ENCODE measurements around the gene TRIM62. TPM values are rescaled to one million over a fixed set of nuclear protein-coding genes. Genes with fewer than 3 reads are reported as not detected.

The TRIM62 gene
- total RNA-seq, 4 donors from 2014 or later, result 4.6 to 52.0 (median 5.8) TPM

GRCh38 chr1:33191731-33192275 is 10.0 kb upstream of the TRIM62 start:
- H3K9me3 ChIP-seq, result no peaks in the 10 kb centered on the region
- in situ Hi-C loops (cut with MboI; ENCODE audit: low pct_ligation_motif_present in 1 of 4, low pct_unique_long_range_greater_than_20kb in 1 of 4, low sequenced_read_pairs in 3 of 4), result no loop called here
- no peak for TF ChIP-seq EP300 (IDR thresholded peaks at IDR 0.05; ENCODE audit: low read depth)
- no peak for TF ChIP-seq POLR2AphosphoS5 (IDR thresholded peaks at IDR 0.05)
- no peak for TF ChIP-seq CTCF (IDR thresholded peaks at IDR 0.05)
- peaks cover 16% of the 10 kb centered on the region for H3K27me3 ChIP-seq
- intact Hi-C loops (cut with DNase I; ENCODE audit: low total_unique reads), result no loop called here
- no peak overlapping the region for H3K4me3 ChIP-seq
- 80 to 100% methylated on average over 1 to 2 of the region's 2 CpGs for WGBS, 2 donors (ENCODE audit: low coverage in 1 of 2)
- H3K27ac ChIP-seq, result no peak overlapping the region
- H3K36me3 ChIP-seq, result no peaks in the 10 kb centered on the region
- H3K4me1 ChIP-seq, result no peaks in the 10 kb centered on the region
- no peak for DNase-seq

GRCh38 chr1:33190701-33191100 is 8.9 kb upstream of the TRIM62 start:
- no peaks in the 10 kb centered on the region for H3K36me3 ChIP-seq
- peaks cover 16% of the 10 kb centered on the region for H3K27me3 ChIP-seq
- in situ Hi-C loops (cut with MboI; ENCODE audit: low pct_ligation_motif_present in 1 of 4, low pct_unique_long_range_greater_than_20kb in 1 of 4, low sequenced_read_pairs in 3 of 4) (no loop called here), intact Hi-C loops (cut with DNase I; ENCODE audit: low total_unique reads) (no loop called here)
- H3K4me1 ChIP-seq, result no peaks in the 10 kb centered on the region
- no peak for DNase-seq
- H3K9me3 ChIP-seq, result no peaks in the 10 kb centered on the region
- 65% methylated on average over 2 of the region's 2 CpGs; no CpG with 5 or more reads in 1 of the 2 donors for WGBS, 2 donors (ENCODE audit: low coverage in 1 of 2)
- no peak for TF ChIP-seq CTCF (IDR thresholded peaks at IDR 0.05)
- no peak for TF ChIP-seq POLR2AphosphoS5 (IDR thresholded peaks at IDR 0.05)
- no peak for TF ChIP-seq POLR2A (IDR thresholded peaks at IDR 0.05)
- no peak for TF ChIP-seq EP300 (IDR thresholded peaks at IDR 0.05; ENCODE audit: low read depth)
- H3K27ac ChIP-seq, result no peak overlapping the region
- H3K4me3 ChIP-seq, result no peak overlapping the region

- no peak for DNase-seq
- H3K4me3 ChIP-seq, result no peak overlapping the region
- in situ Hi-C loops (cut with MboI; ENCODE audit: low pct_ligation_motif_present in 1 of 4, low pct_unique_long_range_greater_than_20kb in 1 of 4, low sequenced_read_pairs in 3 of 4), result no loop called here
- H3K9me3 ChIP-seq, result no peaks in the 10 kb centered on the region
- intact Hi-C loops (cut with DNase I; ENCODE audit: low total_unique reads), result no loop called here
- TF ChIP-seq POLR2A (IDR thresholded peaks at IDR 0.05), result no peak
- no peak for TF ChIP-seq CTCF (IDR thresholded peaks at IDR 0.05)
- no peak for TF ChIP-seq POLR2AphosphoS5 (IDR thresholded peaks at IDR 0.05)
- TF ChIP-seq EP300 (IDR thresholded peaks at IDR 0.05; ENCODE audit: low read depth), result no peak
- H3K27ac ChIP-seq, result no peak overlapping the region
- no peaks in the 10 kb centered on the region for H3K36me3 ChIP-seq
- 79 to 100% methylated on average over 1 to 6 of the region's 6 CpGs for WGBS, 2 donors (ENCODE audit: low coverage in 1 of 2)
- no peaks in the 10 kb centered on the region for H3K4me1 ChIP-seq
- peaks cover 16% of the 10 kb centered on the region for H3K27me3 ChIP-seq
These were observed 6.9 kb upstream of the TRIM62 start for GRCh38 chr1:33188572-33189275.

GRCh38 chr1:33186936-33187335 is 5.1 kb upstream of the TRIM62 start:
- peaks cover 0 to 8% (median 6%) of the 10 kb centered on the region in 4 donors for H3K4me1 ChIP-seq
- no peaks in the 10 kb centered on the region for H3K9me3 ChIP-seq
- TF ChIP-seq POLR2AphosphoS5 (IDR thresholded peaks at IDR 0.05) (no peak), CTCF (IDR thresholded peaks at IDR 0.05) (no peak), EP300 (IDR thresholded peaks at IDR 0.05; ENCODE audit: low read depth) (no peak), POLR2A (IDR thresholded peaks at IDR 0.05) (no peak)
- intact Hi-C loops (cut with DNase I; ENCODE audit: low total_unique reads), result no loop called here
- no peak for DNase-seq
- WGBS, 2 donors (ENCODE audit: low coverage in 1 of 2), result 79% methylated on average over 1 of the region's 1 CpG; no CpG with 5 or more reads in 1 of the 2 donors
- H3K27me3 ChIP-seq, result peaks cover 9% of the 10 kb centered on the region
- H3K4me3 ChIP-seq, result no peak overlapping the region
- no peaks in the 10 kb centered on the region for H3K36me3 ChIP-seq
- no peak overlapping the region for H3K27ac ChIP-seq
- in situ Hi-C loops (cut with MboI; ENCODE audit: low pct_ligation_motif_present in 1 of 4, low pct_unique_long_range_greater_than_20kb in 1 of 4, low sequenced_read_pairs in 3 of 4), result no loop called here
